Skin epidermis (tissue), 12 donors: Measurements from ENCODE around the gene GIMAP2.
"Not testable (repeated sequence)": the region's sequence is repeated elsewhere in the genome, so short reads cannot be mapped to it uniquely, and the experiment has no call there.

ENCODE experiments used
- H3K27ac ChIP-seq, 21 experiments: fragments of 200-600 bp; sonication (generic) in 11 of 21; one replicate each; pipeline ENCODE4 v1.5.0; 2020; ENCODE audit warnings: mild to moderate bottlenecking in 3 of 21, inconsistent platforms in 2 of 21, moderate library complexity in 2 of 21
- H3K4me3 ChIP-seq, 7 experiments: fragments of 200-600 bp; sonication (generic) in 2 of 7; one replicate each; pipeline ENCODE4 v1.5.0; 2020; ENCODE audit warnings: inconsistent platforms in 2 of 7, mild to moderate bottlenecking in 2 of 7, moderate library complexity in 1 of 7

GIMAP2 gene

GRCh38 chr7:150685219-150686029 is at the start of gene GIMAP2:
TSS of gene GIMAP2 (plus strand) at chr7:150685706. CDS start at chr7:150687060, 1,354 bp downstream.
- H3K4me3 ChIP-seq = peak within 1 kb of the TSS; percentile 15 to 47 (median 39)
- H3K27ac ChIP-seq = peak within 1 kb of the TSS; percentile 26 to 97 (median 83)

- no peak overlapping the region for H3K27ac ChIP-seq
- no peak overlapping the region for H3K4me3 ChIP-seq
Measured at GRCh38 chr7:150641854-150642253, 43.7 kb upstream of the GIMAP2 start.

- Histone ChIP-seq H3K4me3 (no peak overlapping the region), H3K27ac (no peak overlapping the region)
Measured at GRCh38 chr7:150642926-150643325, 42.6 kb upstream of the GIMAP2 start.

GRCh38 chr7:150645259-150646020 is 40.1 kb upstream of the GIMAP2 start:
- no peak overlapping the region for H3K4me3 ChIP-seq
- no peak overlapping the region for H3K27ac ChIP-seq

GRCh38 chr7:150648353-150649079 is 37.0 kb upstream of the GIMAP2 start:
- Histone ChIP-seq H3K27ac (peak overlapping the region in 1 of 21 experiments; percentile 71), H3K4me3 (no peak overlapping the region)

- Histone ChIP-seq H3K27ac (peak overlapping the region in 1 of 21 experiments; percentile 71), H3K4me3 (no peak overlapping the region)
Measured at GRCh38 chr7:150649080-150649385, 36.5 kb upstream of the GIMAP2 start.

- H3K27ac ChIP-seq = no peak overlapping the region
- no peak overlapping the region for H3K4me3 ChIP-seq
Measured at GRCh38 chr7:150654692-150655091, 30.8 kb upstream of the GIMAP2 start.

GRCh38 chr7:150656047-150656446 is 29.5 kb upstream of the GIMAP2 start:
- Histone ChIP-seq H3K4me3 (no peak overlapping the region), H3K27ac (no peak overlapping the region)

GRCh38 chr7:150657526-150657925 is 28.0 kb upstream of the GIMAP2 start:
- H3K4me3 ChIP-seq = no peak overlapping the region
- peak overlapping the region in 1 of 21 experiments; percentile 43 for H3K27ac ChIP-seq

- Histone ChIP-seq H3K27ac (peak overlapping the region in 1 of 21 experiments; percentile 34), H3K4me3 (no peak overlapping the region)
Measured at GRCh38 chr7:150660939-150661613, 24.4 kb upstream of the GIMAP2 start.

- H3K27ac ChIP-seq = peak overlapping the region in 4 of 21 experiments; percentile 69 to 90 (median 84)
- not testable (repeated sequence) for H3K4me3 ChIP-seq
Measured at GRCh38 chr7:150662821-150663220, 22.7 kb upstream of the GIMAP2 start.

- H3K4me3 ChIP-seq = no peak overlapping the region
- peak overlapping the region in 13 of 21 experiments; percentile 17 to 90 (median 63) for H3K27ac ChIP-seq
Measured at GRCh38 chr7:150663802-150664494, 21.6 kb upstream of the GIMAP2 start.

GRCh38 chr7:150665089-150665748 is 20.3 kb upstream of the GIMAP2 start:
- Histone ChIP-seq H3K27ac (peak overlapping the region in 14 of 21 experiments; percentile 5 to 90 (median 61)), H3K4me3 (no peak overlapping the region)

GRCh38 chr7:150665896-150666295 is 19.6 kb upstream of the GIMAP2 start:
- Histone ChIP-seq H3K27ac (peak overlapping the region in 11 of 21 experiments; percentile 22 to 90 (median 82)), H3K4me3 (no peak overlapping the region)

GRCh38 chr7:150666412-150666811 is 19.1 kb upstream of the GIMAP2 start:
- Histone ChIP-seq H3K27ac (peak overlapping the region in 9 of 21 experiments; percentile 23 to 90 (median 82)), H3K4me3 (no peak overlapping the region)

GRCh38 chr7:150668472-150668911 is 17.0 kb upstream of the GIMAP2 start:
- Histone ChIP-seq H3K4me3 (no peak overlapping the region), H3K27ac (peak overlapping the region in 7 of 21 experiments; percentile 25 to 90 (median 82))

- Histone ChIP-seq H3K4me3 (no peak overlapping the region), H3K27ac (peak overlapping the region in 6 of 21 experiments; percentile 2 to 90 (median 83))
Measured at GRCh38 chr7:150668977-150669376, 16.5 kb upstream of the GIMAP2 start.

GRCh38 chr7:150671798-150672585 is 13.5 kb upstream of the GIMAP2 start:
- not testable (repeated sequence) for H3K4me3 ChIP-seq, H3K27ac ChIP-seq
